ENCODE data around the gene MAL. TPM values are rescaled to one million over a fixed set of nuclear protein-coding genes. Genes with fewer than 3 reads are reported as not detected.

Gene MAL
- total RNA-seq, 1 experiment from 2014 or later: not detected

- no peak for DNase-seq (ENCODE audit: low read depth)
These were observed 29.0 kb upstream of the MAL start for GRCh38 chr2:94996305-94997100.

- DNase-seq (ENCODE audit: low read depth): no peak
These were observed 27.3 kb upstream of the MAL start for GRCh38 chr2:94997981-94998930.

DNA sequence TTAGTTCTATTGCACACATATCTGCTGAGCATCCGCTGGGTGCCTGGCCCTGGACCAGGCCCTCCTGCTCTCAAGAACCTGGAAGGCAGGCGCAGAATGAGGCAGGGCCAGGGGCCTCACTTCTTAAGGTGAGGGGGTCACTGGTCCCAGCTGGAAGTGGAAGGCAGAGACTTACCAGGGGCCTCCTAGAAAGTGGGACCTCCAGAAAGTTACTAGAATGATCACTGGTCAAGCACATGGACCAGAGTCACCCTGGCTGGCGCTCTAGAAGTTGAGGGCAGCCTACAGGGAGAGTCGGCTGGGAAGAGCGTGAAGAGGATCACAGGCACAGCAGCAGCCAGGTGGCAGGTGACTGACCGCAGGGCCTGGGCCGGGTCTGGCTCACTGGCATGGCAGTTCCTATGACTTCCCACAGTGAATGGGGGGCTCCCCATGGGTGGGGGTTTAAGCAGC is 26.1 kb upstream of the MAL start:
- no peak for DNase-seq (ENCODE audit: low read depth)

DNA sequence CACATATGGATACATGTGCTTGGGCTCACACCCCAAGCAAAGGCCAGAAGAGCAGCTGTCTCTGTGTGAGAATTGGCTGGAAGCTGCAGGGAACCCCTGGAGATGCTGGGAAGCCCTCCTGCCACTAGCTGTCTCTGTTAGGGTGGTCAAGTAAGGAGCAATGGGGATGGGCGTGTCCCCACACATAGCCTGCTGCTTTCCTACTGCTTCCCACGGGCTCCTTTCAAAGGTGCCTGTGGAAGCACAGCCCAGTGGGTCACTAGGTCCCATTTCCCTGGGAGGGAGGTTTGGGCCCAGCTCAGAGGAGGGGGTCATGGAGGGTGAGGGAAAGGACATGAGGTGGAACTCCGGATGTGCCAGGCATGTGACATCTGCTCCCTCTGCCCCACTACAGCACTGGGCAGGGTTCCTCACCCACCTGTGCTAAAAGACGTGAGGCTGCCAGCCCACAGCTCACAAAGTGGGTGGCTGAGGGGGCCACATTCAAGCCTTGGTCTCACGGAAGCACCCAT is 24.4 kb upstream of the MAL start:
- no peak for DNase-seq (ENCODE audit: low read depth)

GRCh38 chr2:95001701-95002100 is 23.8 kb upstream of the MAL start:
- no peak for DNase-seq (ENCODE audit: low read depth)

GRCh38 chr2:95002498-95002897 is 23.0 kb upstream of the MAL start:
- DNase-seq (ENCODE audit: low read depth): no peak

DNA sequence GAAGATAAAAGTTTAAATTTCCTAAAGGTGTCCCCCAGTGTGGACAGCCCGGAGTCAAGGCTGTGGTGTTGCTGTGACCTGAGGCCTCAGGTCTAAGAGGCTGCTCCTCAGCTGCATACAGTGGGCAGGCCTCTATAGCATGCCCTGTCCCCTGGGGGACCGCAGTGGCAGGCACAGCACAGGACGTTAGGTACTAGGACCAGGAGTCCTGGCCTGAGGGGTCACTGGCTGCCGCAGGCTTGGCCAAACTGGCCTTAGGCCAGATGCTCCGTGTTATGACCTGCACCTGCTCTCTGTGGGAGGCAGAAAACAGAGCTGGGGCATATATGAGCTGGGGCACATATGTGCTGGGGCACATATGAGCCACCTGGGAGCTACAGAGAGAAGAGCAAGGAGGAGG is 21.2 kb upstream of the MAL start:
- DNase-seq (ENCODE audit: low read depth): no peak

GRCh38 chr2:95004711-95005110 is 20.8 kb upstream of the MAL start:
- DNase-seq (ENCODE audit: low read depth): no peak

DNA sequence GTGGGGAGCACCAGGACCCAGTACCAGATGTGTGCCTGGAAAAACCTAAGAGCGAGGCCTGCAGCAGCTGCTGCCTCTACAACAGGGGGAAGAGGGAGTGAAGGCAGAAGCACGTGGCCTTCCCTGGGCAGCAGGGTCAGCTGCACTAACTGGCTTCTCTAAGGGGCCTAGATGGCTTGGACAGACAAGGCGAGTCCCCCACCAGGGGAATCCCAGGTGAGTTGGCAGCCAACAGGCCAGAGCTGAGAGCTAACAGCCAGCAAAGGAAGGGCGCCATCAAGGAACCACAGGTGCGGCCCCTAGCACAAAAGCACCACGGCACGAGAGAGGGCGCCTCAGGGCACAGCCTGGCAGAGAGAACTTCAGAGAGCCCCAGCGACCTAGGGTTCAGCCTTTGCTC is 19.8 kb upstream of the MAL start:
- no peak for DNase-seq (ENCODE audit: low read depth)

- DNase-seq (ENCODE audit: low read depth): no peak
These were observed 18.9 kb upstream of the MAL start for GRCh38 chr2:95006588-95006987.

- no peak for DNase-seq (ENCODE audit: low read depth)
These were observed 18.4 kb upstream of the MAL start for GRCh38 chr2:95007031-95007609.

DNA sequence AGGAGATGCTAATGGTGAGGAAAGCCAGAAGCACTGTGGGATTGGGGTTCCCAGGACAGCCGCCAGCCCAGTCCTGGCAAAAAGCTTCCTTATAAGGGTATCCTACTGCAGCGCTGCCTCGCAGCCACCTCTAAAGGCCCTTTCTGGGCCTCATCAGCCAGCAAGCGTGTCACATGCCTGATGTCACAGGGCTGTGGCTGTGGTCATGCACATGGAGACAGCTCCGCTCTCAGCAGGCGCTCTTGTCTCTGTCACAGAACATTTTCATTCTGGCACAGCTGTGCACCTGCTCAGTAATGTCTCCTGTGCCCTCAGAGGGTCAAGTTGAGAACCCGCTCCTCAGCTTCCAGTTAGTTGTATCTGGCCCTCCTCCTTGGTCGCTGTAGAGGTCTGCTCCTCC is 17.7 kb upstream of the MAL start:
- DNase-seq (ENCODE audit: low read depth): no peak

DNA sequence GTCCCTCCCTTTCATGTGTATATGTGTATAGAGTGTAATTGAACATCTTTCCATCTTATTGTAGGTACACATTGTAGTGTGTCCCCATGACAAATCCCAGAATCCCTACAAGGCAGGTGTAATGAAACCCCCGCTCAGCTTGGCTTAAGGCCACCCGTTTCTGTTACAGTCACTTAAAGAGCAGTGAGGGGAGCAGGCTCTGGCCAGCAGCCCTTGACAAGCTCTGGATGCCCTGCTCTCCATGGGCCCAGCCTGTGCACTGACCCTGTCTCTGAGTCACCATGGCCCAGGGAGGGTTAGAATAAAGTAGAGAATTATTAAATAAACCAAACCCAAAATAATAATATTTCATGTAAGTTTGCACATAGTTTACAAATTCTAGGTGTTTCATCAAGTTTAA is 17.2 kb upstream of the MAL start:
- DNase-seq (ENCODE audit: low read depth): no peak

- DNase-seq (ENCODE audit: low read depth): no peak
These were observed 16.5 kb upstream of the MAL start for GRCh38 chr2:95008996-95009395.

GRCh38 chr2:95009412-95009811 is 16.1 kb upstream of the MAL start:
- no peak for DNase-seq (ENCODE audit: low read depth)

DNA sequence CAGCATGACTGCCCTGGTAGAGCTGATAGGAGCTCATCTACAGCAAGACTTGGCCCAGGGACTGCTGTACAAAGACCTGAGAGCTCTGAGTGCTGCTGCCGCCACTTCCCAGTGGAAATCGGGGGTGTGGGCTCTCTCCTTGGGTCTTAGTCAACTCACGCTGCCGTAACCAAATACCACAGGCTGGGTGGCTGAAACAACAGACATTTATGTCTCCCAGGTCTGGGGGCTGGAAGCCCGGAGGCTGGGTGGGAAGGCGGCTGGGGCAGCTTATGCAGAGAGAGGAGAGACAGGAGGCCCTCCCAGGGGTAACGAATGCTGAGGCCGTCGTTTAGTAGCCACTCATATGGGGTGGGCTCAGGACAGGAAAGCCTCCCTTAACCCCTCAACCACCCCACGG is 15.4 kb upstream of the MAL start:
- DNase-seq (ENCODE audit: low read depth): no peak

DNA sequence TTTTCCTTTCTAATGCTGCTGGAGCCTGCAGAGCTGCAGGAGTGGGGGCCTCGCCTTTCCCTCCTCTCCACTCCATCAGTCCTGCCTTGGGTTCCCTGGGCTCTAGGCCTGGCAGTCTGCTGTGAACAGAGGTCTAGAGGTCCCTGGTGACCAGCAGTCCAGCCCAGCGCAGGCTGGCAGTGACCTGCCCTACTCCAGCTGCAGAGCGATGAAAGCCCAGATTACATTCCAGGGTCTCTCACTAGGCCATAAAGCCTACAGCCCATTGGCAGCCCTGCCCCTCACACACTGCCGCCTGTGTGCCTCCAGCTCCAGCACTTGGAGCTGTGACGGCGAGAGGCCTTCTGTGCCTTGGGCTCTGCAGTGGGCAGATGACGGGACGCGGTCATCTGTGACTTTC is 14.8 kb upstream of the MAL start:
- DNase-seq (ENCODE audit: low read depth): no peak

GRCh38 chr2:95012881-95013550 is 12.5 kb upstream of the MAL start:
- DNase-seq (ENCODE audit: low read depth): no peak

DNA sequence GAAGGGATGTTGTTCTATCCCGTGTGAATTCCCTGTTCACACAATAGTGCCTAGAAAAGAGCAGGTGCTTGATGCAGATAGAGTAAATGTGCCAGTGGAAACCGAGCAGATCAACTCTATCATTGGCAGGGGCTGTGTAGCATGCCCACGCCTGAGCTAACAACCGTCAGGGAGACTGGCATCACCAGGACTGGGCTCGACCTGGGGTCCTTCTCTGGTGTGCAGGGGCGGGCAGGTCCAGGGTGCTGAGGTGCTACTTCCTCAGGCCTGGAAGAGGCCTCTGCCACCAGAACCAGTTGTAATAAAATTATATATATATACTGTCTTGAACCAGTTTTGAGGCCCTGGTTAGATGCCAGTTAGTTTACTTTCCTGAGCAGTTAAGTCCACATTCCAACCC is 11.8 kb upstream of the MAL start:
- no peak for DNase-seq (ENCODE audit: low read depth)

DNA sequence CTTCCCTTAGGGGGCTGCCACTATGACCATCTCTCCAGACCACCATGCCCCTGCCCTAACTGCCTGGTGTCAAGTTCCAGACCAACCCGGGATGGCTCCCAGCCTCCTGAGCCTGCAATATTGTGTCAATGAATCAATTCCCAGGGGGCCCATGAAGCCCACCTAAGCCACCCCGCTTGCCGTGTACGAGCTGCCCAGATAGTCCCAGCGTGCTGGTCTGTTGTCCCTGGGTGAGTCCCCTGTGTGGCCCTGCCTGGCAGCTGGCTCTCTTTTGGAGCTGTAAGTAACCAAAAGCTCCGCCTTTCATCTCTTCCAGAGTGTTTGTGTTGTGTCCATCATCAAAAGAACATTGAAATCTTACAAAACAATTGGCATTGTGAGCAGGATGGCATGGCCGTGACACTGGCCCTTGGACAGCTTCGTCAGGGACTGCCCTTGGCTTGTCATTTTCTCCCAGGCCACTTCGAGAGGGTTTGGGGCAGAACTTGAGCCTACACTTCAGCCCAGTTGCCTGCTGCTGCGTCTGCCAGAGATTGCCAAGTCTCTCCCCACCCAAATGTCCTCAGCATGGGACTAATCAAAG is 11.3 kb upstream of the MAL start:
- DNase-seq (ENCODE audit: low read depth): no peak

Measured in HT1080 (cell line).